Stimulated activated CD8-positive, alpha-beta memory T cell treated with anti-CD3 and anti-CD28 coated beads, Interleukin-4, amount 100 ng/mL, for 4 hours (primary cell): Measurements from ENCODE around the gene PARP9.
"Not testable (repeated sequence)": the region's sequence is repeated elsewhere in the genome, so short reads cannot be mapped to it uniquely, and the experiment has no call there.

Experiments
- DNase-seq, 2 donors: peaks; one replicate each; pipeline ENCODE4 v3.0.0-alpha.2; 2020; ENCODE audit warnings: low read depth in 2 of 2, low spot score in 1 of 2

Gene PARP9

GRCh38 chr3:122576174-122576940 lies 12.3 kb upstream of the PARP9 start:
- no peak for DNase-seq

GRCh38 chr3:122572940-122573412 lies 8.9 kb upstream of the PARP9 start:
- no peak for DNase-seq

- DNase-seq: no peak
Observed at GRCh38 chr3:122568755-122569154, 4.7 kb upstream of the PARP9 start.

- DNase-seq: not testable (repeated sequence)
Observed at GRCh38 chr3:122568131-122568530, 4.0 kb upstream of the PARP9 start.

- no peak for DNase-seq
Observed at GRCh38 chr3:122563717-122564025, 429 bp downstream of the PARP9 start.

GRCh38 chr3:122562923-122563716 lies 980 bp downstream of the PARP9 start:
- no peak for DNase-seq

GRCh38 chr3:122560680-122561079 lies 3.4 kb downstream of the PARP9 start:
- DNase-seq: no peak

- no peak for DNase-seq
Observed at GRCh38 chr3:122559906-122560305, 4.2 kb downstream of the PARP9 start.

GRCh38 chr3:122558605-122559004 lies 5.5 kb downstream of the PARP9 start:
- DNase-seq: no peak

GRCh38 chr3:122557356-122557755 lies 6.7 kb downstream of the PARP9 start:
- DNase-seq: no peak

- DNase-seq: no peak
Observed at GRCh38 chr3:122555275-122556071, 8.6 kb downstream of the PARP9 start.

- DNase-seq: no peak
Observed at GRCh38 chr3:122553171-122553570, 10.9 kb downstream of the PARP9 start.

- DNase-seq: no peak
Observed at GRCh38 chr3:122548619-122549018, 15.5 kb downstream of the PARP9 start.

- DNase-seq: no peak
Observed at GRCh38 chr3:122548076-122548475, 16.0 kb downstream of the PARP9 start.

GRCh38 chr3:122546151-122546550 lies 17.9 kb downstream of the PARP9 start:
- DNase-seq: no peak

- DNase-seq: no peak
Observed at GRCh38 chr3:122538956-122539490, 25.1 kb downstream of the PARP9 start.

- no peak for DNase-seq
Observed at GRCh38 chr3:122536632-122537001, 27.5 kb downstream of the PARP9 start.

GRCh38 chr3:122535964-122536631 lies 28.0 kb downstream of the PARP9 start:
- no peak for DNase-seq

GRCh38 chr3:122533931-122534334 lies 30.2 kb downstream of the PARP9 start:
- no peak for DNase-seq

- DNase-seq: no peak
Observed at GRCh38 chr3:122533480-122533879, 30.6 kb downstream of the PARP9 start.

GRCh38 chr3:122530164-122530563 lies 33.9 kb downstream of the PARP9 start:
- no peak for DNase-seq
